Measurements from ENCODE around the gene SEC22A.

The SEC22A gene, protein sequence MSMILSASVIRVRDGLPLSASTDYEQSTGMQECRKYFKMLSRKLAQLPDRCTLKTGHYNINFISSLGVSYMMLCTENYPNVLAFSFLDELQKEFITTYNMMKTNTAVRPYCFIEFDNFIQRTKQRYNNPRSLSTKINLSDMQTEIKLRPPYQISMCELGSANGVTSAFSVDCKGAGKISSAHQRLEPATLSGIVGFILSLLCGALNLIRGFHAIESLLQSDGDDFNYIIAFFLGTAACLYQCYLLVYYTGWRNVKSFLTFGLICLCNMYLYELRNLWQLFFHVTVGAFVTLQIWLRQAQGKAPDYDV

DNA sequence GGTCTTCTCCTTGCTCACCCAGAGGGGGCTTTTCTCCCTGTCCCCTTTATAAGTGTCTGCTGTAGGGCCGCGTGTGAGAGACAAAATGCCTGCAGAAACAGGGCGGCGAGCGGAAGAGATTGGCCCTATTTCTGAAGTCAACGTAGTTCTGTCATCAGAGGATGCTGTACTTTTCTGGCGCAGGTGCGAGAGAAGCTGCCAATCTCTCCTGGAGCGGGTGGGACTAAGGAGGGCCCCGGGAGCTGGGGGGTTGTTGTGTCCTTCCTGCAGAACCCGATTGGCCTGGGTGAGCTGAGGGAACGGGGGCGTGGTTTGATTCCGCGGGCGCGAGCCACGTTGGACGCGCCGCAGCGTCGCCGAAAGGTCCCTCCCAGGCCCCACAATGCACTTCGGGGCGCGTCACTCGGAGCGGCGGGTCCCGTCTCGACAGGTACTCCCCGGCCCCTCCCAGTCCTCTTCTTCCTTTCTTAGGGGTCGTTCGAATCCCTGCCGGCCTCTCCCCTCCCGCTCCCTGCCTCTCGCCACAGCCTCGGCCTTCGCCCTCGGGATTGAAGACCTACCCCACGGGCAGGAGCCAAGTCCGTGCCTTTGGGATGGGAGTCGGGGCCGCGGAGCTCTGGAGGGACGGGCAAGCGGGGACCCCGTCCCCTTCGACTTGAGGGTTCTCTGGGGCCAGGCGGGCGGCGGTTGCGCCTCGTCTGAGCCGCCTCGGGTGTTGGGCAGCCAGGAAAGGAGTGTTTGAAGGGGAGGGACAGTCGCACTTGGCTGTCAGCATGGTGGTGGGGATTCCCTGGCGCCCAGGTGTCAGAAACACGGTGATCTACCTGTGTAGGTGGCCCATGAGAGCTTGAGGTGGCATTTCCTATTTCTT is at the start of gene SEC22A:
SEC22A (plus strand) TSS at position 387 of the 871 bp plus-strand sequence. CDS start 7,275 bp downstream, outside the sequence.
- DNase-seq = peak; percentile 89

DNA sequence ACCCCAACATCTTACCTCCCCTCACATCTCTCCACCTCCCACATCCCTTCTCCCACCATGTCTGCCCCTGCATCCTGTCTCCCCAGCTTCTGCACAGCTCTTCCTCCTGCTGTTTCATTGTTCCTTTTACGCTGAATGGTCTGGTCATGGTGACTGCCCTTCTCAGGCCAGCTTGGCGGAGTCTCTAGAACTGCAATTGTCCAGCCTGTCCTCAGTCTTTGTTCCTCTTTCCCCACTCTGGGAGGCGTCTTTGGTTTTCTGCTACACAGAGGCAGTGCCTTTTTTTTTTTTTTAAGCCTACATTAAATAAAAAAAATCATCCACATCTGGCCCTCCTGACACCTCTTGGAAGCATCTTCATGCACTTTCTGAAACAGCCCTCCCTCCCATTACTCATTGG is 49.1 kb upstream of the SEC22A start:
- peak; percentile 61 for DNase-seq

DNA sequence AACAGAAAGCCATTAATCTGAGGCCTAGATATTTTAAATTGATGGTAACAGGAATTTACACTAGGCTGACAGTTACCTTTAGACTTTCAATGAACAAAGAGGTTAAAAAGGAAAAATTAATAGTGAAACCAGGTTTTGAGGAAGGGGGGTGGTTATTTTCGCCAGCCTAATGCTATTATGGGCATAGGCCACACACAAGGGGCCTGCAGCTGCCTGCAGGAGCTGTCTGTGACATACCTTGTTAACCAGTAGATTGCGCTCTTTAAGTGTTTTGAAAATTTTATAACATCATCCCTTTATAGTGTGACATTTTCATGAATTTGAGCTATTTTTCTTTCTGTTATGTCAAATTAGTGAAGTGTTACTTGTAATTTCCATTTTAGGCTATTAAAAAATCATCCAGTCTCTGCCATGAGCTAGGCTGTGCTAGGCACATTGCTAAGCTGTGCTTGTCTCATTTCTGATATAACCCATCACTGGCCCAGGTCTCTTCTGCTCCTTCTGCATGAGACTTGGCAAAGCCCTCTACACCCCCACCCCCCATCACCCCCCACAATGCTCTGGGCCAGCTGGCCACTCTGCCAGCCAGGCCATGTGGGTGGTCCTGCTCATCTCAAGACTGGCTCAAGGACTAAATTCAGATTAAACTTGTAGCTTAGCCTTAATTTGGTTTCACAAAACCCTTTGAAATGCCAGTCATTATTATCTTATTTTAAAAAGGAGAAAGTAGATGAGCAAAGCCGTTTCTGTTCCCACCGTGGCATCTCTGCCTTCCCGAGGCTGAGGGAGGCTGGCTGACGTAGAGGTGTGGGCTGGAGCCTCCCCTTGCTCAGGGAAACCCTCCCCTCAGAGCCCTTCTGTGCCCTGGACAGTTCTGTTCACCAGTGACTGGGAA is 48.4 kb upstream of the SEC22A start:
- peak; percentile 29 for DNase-seq

DNA sequence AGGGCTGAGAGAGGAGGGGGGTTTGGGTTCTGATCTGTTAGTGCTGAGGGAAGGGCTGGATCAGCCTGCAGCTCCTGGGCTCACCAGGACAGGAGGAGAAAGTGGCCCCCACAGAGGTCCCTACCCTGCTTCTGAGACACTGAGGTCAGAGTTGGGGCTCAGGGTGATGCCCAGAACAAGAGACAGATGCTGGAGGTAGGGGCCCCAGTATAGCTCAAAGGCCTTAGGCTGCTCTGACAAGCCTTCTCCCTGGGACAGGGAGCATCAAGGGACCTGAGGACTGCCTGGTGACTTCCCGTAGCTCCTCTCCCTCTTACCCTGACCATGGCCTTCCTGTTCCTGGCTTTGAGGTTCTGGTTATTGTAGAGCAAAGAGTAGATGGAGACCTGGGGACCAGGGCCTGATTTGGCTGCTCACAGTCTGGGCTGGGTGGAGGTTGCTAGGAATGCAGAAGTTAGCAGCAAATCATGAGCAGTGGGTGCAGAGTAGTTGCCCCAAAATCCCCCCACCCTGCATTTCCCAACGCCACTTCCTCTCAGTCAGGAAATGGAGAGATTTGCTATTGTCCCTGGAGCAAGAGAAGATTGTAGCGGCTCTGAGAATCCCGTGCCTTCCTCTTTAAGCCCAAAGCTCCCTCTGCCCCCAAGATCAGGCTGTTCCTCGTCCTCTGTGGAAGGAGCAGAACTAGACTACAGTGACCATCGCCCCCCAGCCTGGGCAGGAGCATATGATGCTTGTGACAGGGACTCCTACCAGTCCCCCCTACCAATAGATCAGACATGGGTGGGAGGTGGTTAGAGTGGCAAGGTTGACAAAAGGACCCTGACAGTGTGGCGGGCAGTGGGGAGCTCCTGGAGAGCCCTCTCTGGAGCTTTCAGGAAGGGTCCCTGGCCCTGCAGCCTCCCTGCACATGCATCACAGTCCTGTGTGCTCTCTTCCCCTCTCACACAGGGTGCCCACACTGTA is 47.4 kb upstream of the SEC22A start:
- peak; percentile 56 for DNase-seq

DNA sequence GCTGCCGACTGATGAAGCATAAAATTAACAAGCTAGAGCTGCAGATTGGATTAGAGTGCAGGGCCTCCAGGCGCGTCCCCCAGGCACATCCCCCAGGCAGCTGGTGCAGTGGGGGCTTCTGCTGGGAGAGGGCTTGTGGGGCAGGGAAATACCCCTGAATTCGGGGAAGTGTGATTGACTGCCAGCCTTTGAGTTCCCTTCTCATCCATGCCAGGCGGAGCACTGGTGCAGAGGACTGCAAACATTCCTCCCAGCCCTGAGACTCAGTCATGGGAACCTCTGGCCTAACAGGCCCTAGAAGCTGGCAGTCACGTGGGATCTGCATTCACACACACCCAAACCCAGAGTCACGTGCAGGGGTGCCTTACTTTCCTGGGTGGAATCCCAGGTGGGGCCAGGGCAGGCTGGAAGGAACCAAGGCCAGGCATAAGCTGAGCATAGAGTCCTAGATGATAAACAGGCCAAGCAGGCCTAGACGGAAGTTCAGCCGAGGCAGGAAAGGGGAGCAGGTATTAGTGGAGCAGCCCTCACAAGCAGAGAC is 46.2 kb upstream of the SEC22A start:
- no peak for DNase-seq

DNA sequence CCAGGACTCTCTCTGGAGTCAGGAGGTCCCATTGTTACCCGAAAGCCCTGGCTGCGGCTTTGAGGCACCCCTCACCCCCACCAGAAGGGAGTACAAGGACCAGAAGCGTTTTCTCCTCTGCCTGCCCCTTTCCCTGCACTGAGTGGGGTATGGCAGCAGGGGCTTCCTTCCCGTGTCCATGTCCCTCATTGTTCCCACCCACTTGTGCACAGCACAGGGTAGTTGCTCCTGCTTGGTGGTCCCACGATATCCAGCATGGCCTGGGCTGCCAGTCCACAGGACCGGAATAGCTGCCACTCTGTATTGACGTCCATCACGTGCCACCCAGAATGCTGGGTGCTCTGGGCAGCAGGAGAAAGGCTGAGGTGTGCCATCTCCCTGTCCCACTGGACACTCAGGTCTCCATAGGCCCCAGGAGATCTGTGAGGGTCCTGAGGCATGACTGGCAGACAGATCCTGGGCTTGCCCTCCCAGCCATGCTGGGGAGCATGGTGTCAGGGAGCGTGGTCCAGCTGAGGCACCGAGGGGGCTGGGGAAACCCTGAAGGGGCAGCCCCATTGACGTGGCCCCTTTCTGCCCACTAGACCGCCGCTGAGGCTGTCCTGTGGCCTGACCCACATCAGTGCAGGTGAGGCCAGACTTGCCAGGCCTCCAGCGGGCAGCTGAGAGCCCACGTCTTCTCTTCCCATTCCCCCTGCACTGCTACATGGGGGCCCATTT is 45.3 kb upstream of the SEC22A start:
- no peak for DNase-seq

DNA sequence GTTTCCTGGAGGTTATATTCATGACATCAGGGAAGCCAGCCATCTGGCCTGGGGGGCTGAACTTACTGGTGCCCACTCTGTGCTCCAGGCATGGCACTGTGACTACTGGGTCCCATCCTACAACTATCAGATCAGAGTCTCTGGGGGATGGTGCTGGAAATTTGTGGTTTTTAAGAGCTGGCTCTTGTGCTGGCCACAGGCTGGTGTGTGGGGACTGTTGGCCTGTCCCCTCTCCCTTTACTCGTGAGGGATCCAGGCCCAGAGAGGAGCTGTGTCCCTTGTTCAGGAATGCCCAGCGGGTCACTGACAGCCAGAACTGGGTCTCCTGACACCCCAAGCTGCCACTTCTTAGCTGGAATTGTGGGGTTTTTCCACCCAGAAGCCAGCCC is 44.5 kb upstream of the SEC22A start:
- no peak for DNase-seq

DNA sequence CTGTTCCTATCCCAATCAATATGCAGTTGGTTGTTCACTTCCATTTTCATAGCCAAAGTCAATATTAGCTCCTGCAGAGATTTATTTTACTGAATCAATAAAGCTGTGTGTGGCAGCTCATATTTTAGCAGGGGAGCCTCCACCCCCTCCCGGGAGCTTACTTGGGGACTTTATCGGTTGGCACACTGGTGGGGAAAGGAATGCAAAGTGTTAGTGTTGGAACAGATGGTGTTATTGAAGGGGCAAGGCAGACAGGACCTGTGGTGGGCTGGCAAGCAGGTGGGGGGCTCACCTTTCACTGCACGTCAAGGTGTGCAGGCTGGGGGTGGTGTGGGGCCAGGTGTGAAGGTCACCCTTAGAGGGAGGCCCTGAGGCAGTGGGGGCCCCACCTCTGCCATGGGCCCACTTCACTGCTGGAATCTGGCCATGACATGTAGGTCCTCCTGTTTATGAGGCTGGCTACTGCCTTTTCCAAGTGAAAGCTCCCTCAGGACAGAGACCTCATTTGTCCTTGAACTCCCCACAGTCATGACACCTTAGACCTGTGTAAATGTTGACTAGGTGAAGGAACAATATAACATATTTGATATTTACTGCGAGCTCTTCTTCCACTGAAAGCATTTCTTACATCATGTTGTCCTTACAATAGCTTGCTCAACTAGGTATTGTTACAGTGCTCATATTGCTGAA is 44.0 kb upstream of the SEC22A start:
- no peak for DNase-seq

DNA sequence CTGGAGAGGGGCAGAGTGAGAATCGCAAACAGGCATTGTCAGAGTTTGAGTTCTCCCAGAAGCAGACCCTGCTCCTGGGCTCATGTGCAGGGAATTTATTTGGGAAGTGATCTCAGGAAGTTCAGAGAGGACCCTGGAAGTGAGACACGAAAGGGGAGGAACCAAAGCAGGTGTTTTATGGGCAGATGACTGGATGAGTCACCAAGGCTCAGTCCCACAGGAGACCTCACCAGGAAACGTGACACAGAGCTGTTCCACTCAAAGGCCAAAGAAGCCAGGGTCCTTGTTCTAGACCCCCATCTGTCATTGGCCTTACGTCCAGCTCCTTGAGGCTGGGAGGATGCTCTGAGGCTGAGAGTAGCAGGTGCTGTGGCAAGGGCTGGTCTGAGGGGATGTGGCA is 43.4 kb upstream of the SEC22A start:
- DNase-seq = no peak

DNA sequence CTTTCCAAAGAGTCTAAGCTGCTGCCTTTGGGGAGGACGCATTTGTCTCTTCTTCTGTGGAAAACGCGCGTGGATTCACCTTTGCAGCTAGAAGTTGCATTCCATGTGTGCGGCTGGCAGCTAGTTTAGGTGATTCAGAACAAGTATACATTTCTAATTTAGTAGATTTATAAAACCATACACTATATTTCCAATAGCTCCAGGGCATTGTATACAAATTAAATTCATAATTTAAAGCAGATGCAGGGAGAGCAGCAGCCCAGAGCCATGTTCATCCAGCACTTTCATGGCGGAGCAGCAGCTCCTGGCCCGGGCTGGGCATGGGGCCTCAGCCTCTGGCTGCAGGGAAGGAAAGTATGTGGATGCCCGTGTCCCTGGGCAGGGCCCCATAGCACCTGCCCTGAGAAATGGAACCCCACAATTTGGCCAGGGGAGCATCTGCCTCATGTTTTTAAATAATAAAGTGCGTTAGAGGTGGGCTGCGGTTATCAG is 42.8 kb upstream of the SEC22A start:
- DNase-seq = no peak

DNA sequence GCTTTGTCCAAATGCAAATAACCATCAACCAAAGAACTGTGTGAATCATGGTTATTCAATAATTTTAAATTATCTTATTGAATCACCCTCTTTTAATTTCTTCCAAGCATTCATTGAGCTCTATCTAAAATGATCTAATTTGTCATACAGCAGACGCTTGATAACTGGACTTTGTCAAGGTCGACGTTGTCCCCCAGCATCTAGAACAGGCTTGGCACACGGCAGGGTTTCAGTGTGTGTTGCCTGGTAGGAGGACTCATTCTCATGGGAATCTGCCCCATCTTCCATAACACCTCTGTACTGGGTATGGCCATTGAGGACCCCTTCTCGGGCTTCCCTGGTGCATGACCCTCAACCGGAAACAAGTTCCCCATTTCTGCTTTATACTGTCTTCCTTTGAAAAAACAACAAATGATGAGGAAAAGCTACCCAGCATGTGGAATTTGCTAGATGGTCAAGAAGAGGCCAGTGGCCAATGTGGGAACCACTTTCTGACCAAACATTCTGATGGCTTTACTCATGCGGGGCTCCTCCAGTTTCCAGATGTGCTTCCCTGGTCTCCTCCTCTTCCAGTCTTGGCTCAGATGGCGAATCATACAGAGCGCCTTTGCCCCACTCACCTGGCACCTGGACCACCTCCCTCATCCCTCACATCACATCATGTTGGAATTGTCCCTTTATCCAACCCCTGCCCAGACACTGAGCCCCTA is 41.7 kb upstream of the SEC22A start:
- DNase-seq = no peak

DNA sequence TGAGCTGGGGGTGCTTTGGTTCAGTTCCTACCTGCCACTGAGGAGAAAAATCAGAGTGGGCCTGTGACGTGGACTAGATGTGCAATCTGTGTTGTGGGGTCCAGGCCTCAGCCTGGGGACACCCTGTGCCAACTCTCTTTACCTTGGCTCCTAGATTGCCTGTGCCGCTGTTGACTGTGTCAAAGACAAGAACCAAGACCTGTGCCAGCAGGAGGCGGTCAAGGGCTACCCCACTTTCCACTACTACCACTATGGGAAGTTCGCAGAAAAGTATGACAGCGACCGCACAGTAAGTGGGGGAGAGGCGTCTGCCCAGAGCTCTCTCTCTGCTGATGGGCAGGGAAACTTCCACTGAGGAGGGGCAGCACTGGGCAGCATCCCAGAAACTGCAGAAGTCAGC is 40.6 kb upstream of the SEC22A start:
- no peak for DNase-seq

DNA sequence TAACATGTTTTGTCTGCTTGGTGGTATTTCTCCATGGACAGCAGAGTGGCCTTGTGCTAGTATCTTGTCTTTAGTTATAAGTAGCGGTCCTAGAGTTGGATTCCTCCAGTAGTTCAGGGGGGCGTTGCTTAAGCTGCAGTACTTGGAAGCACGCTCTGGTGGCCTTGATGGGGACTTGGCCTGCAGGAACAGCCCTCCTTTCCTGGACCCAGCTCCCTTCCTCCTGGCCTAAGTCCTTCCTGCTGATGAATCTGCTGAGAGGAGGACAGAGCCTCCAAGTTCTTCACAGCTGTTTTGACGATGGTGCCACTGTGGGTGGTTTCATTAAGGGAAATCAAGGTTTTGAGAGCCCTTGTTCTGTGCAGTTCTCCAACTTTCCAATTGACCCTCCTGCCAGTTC is 38.6 kb upstream of the SEC22A start:
- no peak for DNase-seq

DNA sequence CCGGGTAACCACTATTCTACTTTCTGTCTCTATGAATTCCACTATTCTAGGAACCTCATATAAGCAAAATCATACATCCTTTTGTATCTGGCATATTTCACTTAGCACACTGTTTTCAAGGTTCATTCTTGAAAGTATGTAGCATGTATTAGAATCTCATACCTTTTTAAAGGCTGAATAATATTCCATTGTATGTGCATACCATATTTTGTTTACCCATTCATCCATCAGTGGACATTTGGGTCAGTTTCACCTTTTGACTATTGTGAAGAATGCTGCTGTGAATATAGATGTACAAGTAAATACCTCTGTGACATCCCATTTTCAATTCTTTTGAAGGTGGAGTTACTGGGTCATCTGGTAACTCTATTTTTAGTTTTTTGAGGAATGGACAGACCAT is 36.6 kb upstream of the SEC22A start:
- DNase-seq = no peak

DNA sequence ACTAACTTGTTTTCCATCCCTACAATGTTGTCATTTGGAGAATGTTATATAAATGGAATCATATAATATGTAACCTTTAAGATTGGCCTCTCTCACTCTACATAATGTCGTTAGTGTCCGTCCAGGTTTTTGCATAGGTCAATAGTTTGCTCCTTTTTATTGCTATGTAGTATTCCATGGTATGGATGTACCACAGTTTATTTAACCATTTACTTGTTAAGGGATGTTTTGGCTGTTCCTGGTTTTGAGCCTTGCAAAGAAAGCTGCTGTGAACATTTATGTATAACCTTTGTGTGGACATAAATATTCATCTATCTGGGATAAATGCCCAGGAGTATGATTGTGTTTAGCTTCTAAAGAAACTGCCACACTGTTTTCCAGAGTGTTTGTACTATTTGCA is 34.1 kb upstream of the SEC22A start:
- DNase-seq = no peak

DNA sequence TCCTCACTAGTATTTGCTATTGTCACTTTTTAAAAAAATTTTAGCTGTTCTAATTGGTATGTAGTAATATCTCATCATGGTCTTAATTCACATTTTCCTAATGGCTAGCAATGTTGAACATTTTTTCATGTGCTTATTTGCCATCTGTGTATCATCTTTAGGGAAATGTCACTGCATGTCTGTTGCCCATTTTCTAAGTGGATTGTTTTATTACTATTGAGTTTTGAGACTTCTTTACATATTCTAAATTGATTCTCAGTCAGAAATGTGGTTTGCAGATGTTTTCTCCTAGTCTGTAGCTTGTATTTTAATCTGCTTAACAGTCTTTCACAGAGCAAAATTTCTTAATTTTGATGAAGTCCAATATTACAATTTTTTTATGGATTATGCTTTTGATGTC is 33.6 kb upstream of the SEC22A start:
- DNase-seq = no peak

DNA sequence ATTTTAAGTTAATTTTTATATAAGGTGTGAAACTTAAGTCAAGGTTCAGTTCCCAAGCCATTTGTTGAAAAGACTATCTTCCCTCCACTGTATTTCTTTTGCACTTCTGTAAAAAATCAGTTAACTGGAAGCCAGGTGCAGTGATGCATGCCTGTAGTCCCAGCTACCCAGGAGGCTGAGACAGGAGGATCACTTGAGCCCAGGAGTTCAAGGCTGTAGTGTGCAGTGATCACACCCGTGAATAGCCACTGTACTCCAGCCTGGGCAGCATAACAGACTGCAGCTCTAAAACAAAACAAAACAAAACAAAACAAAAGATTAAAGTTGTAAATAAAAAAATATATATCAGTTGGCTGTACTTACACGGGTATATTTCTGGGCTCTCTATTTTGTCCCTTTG is 33.1 kb upstream of the SEC22A start:
- no peak for DNase-seq

DNA sequence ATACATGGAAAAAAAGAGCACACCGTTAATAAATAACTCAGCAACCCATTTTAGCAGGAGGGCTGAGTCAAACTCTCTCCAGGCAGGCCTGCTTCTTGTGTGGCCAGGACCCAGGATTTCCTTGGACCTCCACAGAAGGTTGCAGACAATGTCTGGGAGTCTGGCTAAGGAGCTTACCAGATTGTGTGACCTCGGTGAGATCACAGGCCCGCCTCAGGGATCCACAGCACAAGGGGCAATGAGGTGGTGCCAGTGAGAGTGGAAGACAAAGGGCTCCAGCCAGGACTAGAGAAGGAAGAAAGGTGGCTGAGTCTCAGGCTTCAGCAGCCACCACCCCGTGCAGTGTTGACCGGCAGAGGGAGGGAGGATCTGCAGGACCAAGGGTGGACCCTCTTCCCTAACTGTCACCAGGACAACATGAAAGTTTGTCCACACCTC is 32.2 kb upstream of the SEC22A start:
- DNase-seq = no peak

DNA sequence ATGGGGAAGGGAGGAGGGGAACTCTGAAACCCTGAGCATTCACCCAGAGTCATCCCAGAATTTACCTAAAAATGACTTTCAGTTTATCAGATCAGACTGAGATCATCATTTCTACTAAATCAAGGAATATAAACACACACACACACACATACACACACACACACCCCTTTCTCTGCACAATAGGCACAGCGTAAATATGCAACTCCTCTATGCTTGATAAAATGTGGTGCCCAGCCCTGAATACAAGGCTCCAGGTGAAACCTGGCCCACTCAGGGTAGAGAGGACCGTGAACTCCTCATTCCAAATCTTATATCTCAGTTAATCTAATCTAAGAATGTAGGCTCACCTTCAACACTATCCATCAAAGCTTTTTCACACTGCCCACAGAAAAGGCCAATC is 31.8 kb upstream of the SEC22A start:
- no peak for DNase-seq

DNA sequence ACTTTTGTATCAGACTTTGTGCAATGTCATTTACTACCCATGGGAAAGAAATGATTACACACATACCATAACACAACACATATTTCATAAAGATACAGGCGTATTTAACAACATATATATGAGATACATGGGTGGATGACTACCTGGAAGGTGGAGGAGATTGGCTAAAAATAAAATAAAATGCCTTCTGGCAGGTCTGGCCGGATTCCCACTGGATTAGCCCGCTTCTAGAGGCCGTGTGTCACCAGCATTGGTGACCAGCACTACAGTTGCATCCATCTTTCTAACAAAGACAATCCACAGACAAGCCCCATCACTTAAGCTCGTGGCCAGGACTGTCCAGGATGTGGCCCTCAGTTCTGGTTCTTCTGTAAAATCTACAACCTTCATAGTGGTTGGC is 21.0 kb upstream of the SEC22A start:
- DNase-seq = no peak

Measured in inflammatory macrophage treated with lipopolysaccharide for 4 hours (primary cell).